ENCODE results near the gene SULT2B1.
"Not testable (repeated sequence)": the region's sequence is repeated elsewhere in the genome, so short reads cannot be mapped to it uniquely, and the experiment has no call there.

Gene SULT2B1

DNA sequence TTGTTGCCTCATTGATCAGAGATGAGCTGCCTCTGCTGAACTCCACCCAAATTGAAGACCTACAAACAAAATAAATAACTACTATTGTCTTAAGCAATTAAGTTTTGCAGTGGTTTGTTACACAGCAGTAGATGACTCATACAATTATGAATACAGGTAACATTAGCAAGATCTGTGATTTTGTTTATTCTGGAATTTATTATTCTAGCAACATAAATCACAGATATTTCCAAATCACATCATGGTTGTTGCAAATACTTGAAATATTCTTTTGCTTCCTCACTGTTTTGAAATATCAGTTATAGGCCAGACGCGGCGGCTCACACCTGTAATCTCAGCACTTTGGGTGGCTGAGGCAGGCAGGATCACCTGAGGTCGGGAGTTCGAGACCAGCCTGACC lies 27.2 kb upstream of the SULT2B1 start:
- DNase-seq, result no peak

DNA sequence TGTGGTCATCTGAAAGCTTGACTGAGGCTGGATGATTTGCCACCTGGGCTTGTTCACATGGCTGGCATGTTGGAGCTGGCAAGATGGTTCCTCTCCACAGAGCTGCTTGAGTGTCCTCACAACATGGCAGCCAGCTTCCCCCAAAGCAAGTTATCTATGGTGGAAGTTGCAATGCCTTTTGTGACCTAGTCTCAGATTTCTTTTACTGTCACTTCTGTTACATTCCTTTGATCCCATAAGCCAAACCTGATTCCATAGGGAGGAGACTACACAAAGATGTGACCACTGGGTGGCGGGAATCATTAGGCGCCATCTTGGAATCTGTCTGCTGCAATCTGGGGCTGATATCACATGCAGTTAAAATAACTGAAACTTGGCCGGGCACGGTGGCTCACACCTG lies 22.8 kb upstream of the SULT2B1 start:
- DNase-seq, result no peak

DNA sequence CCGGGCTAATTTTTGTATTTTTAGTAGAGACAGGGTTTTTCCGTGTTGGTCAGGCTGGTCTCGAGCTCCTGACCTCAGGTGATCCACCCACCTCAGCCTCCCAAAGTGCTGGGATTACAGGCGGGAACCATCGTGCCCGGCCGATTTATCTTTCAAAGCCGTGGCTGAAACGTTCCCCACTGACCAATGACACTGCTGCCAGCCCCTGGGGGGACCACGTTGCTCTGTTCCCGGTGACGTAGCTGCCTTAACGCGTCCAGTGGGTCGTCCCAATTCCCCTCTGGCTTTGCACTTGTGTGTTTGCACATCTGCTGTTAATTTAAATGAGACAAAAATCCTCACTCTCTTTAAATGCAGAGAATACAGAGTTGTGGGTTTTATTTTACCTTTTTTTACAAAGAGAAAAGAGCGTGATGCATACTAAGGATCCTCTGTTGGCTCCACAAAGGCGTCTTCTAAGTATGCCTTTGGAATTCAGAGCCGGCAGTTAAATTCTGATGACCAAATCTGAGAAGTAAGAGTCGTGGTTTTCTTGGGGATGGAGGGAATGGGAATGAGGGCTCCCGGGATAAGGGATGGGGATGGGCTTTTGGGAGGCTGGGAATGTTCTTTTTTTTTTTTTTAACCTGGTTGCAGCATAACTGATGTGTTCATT lies 21.8 kb upstream of the SULT2B1 start:
- no peak for DNase-seq

DNA sequence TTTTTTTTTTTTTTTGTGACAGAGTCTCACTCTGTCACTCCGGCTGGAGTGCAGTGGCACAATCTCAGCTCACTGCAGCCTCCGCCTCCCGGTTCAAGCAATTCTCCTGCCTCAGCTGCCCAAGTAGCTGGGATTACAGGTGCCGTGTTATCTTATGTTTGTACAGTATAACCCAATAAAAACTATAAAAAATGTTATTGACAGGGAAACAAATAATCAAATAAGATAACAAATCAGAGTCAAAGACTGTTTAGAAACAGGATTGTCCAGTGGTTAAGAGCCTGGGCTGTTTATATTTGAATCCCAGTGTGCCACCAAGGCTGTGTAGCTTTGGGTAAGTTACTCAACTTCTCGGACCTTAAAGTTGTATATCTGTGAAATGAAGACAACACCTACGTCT lies 21.2 kb upstream of the SULT2B1 start:
- no peak for DNase-seq

DNA sequence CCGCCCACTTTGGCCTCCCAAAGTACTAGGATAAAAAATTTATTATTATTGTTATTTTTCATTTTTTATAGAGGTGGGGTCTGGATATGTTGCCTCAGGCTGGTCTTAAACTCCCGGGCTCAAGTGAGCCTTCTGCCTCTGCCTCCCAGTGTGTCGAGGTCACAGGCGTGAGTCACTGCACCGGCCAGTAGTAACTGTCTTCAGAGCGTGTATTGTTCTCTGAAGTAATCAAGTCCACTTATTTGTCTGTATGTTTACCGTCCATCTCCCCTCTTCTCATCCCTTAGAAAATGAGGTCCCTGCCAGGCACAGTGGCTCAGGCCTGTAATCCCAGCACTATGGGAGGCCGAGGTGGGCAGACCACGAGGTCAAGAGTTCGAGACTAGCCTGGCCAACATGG lies 18.2 kb upstream of the SULT2B1 start:
- DNase-seq, result no peak

DNA sequence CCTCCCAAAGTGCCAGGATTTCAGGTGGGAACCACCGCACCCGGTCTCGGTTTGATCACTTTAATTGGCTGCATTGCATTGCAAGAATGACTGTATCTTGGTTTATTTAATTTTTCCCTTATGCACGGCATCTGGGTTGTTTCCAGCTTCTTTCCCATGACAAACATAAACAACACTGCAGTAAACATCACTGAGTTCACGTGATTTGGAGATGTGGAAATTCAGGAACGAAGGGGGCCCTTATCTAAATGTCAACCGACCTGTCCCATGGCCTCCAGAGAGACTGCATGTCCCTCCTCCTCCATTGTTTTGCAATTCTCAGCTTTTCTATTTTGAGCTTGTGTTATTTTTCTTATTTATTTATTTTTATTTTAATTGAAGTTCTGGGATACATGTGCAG lies 14.4 kb upstream of the SULT2B1 start:
- no peak for DNase-seq

DNA sequence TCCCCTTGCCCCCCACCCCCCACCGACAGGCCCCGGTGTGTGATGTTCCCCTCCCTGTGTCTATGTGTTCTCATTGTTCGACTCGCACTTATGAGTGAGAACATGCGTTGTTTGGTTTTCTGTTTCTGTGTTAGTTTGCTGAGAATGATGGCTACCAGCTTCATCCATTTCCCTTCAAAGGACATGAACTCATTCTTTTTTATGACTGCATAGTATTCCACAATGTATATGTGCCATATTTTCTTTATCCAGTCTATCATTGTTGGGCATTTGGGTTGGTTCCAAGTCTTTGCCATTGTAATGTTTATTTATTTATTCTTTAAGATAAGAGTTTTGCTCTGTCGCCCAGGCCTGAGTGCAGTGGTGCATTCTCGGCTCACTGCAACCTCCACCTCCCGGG lies 13.9 kb upstream of the SULT2B1 start:
- not testable (repeated sequence) for DNase-seq

DNA sequence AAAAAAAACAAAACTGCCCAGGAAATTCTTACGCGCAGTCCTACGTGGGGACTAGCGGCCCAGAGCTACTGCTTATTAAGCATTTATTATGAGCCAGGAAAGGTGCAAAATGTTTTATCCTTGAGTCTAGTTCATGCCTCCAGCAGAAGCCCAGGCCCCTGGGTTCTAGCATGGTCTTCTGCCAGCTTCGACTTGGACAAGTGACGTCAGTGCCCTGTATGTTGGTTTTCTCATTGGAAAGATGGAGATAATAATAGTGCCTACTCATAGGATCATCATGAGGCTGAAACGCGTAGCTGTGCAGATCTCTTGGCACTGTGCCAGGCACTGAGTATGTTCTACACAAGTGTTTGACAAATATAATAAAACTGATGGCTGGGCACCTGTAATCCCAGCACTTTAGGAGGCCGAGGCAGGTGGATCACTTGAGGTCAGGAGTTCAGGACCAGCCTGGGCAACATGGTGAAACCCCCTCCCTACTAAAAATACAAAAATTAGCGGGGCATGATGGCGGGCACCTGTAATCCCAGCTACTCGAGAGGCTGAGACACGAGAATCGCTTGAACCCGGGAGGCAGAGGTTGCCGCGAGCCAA lies 12.4 kb upstream of the SULT2B1 start:
- DNase-seq, result peak in 7 of 56 donors; percentile 1 to 73 (median 7)

DNA sequence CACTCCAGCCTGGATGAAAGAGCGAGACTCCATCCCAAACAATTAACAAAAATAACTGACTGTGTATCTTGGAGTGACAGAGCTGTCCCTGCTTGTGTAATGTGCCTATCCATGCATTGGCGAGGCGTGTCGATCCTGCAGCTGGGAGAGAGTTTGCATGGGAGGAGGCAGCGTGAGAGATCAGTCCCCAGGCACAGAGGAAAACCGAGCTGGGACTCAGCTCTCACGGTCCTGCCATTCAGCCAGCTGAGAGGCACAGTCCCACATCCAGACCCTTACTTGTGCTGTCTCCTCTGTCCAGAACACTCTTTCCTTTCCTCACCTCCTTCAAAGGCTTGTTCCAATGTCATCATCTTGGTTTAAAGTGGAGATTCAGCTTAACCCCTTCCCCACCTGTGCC lies 11.9 kb upstream of the SULT2B1 start:
- no peak for DNase-seq

DNA sequence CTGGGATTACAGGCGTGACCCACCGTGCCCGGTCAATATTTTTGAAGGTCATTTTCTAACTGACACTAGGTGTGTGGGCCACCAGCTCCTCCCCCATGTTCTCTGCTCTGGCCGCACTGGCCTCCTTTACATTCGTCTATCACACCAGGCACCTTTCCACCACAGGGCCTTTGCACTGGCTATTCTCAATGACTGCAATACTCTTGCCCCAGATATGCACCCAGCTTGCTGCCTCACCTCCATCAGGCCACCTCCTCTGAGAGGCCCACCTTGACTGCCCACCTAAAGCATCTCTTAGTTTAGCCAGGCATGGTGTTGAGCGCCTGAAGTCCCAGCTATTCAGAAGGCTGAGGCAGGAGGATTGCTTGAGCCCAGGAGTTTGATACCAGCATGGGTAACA lies 10.2 kb upstream of the SULT2B1 start:
- no peak for DNase-seq

DNA sequence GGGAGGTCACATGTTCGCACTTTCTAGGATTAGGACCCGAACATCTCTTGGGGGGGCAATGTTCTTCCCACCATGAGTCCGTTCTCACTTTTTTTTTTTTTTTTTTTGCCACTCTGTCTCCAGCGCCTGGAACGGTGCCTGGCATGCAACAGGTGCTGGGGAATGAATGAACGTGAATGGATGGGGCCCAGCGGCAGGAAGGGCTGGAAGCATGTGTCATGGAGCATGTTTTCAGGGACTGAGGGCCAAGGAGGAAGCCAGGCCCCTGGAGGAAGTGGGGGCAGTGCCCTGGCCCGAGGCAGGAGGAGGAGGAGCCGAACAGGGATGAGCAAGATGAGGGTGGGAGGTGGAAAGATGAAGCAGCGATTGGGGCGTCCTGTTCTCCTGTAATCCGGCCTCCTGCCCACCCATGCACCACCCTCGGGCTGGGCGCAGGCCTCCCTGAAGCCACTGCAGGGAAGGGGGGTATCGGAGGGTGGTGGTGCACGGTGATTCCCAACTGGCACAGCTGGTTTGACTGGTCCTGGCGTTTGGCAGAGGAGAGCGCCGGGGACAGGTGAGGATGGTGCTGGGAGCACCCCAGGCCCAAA lies 8.8 kb upstream of the SULT2B1 start:
- no peak for DNase-seq

DNA sequence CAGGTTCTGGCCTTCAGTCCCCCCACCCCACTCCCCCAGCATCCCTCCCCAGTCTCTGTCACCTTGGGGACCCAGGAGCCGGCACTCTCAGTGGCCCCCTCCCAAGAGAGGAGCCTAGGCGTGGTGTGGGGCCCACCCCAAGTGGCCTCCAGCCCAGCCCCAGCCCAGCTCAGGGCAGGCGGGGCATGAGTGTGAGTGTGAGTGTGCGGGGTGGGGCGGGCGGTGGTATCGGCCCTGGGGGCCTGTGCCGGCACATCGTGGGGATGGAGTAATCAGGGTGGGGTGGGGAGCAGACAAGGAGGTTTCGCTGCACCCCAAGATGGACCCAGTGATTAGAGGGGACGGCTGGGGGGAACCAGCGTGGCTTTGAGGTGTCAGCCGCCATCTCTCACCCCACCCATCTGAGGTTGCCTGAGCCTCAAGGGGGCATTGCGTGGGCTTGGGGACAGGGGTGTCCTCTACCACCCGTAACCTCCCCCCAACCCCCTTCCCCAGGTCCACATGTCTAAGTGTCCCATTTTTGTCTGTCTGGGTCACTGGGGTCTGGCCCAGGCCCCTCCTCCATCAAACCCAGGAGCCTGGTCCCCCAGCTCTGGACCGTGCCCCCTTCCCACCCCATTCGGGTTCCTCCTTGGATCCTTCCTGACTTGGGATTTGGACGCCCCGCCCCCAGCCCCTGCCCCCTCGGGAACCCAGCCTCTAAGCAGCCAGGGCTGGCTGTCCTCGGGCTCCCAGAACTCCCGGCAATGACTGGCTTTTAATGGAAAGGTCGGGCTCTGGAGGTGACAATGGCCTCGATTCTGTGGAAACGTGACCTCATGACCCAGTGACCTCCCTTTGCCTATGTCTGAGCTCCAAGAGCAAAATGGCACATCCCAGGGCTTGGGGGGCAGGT lies 6.9 kb upstream of the SULT2B1 start:
- DNase-seq, result no peak

DNA sequence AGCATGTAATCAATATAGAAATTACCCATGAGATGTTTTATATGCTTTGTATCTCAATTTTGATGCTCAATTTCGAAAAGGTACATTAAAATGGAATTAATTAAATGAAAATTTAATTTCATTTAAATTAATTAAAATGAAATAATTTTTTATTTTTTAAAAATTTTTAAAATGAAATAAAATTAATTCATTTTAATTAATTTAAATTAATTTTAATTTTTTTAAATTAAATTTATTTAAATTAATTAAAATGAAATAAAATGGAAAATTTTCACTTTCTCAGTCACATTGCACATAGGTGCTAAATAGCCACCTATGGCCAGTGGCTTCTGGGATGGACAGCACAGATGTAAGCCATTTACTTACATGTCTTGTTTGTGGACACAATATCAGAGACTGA lies 4.2 kb upstream of the SULT2B1 start:
- DNase-seq, result no peak

DNA sequence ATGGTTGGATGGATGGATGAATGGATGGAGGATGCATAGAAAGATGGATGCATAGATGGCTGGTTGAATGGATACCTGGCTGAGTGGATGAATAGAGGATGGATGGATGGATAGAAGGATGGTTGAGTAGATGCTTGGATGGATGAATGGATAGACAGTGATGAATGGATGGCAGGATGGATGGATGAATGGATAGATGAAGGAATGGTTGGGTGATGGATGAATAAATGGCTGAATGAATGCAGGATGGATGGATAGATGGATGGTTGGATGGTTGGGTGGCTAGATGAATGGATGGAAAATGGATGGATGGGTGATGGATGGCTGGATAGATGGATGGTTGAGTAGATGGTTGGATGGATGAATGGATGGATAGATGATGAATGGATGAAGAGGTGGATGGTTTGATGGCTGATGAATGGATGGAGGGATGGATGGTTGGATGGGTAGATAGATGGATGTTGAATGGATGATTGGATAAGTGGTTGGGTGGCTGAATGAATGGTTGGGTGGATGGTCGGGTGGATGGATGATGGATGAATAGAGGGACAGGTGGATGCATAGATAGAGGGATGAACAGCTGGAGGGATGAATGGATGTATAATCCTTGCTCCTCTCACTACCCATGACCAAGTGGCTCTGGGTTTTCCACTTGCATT lies 3.6 kb upstream of the SULT2B1 start:
- DNase-seq, result no peak

DNA sequence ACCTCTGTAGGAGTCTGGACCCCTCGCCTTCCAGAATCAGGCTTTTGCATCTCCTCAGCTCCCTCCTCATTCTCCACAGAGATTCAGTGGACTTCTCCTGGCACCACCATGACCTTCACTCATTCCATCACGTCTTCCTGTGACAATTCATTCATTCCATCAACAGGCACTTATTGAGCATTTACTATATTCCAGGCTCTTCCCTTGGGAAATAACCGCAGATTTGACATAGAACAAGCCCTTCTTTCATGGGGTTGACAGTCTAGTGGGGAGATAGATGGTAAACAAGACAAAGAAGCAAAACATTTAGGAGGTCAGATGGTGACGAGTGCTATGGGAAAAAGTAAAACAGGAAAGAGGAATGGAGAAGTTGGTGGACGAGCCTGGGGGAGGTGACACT lies 2.6 kb upstream of the SULT2B1 start:
- DNase-seq, result no peak

DNA sequence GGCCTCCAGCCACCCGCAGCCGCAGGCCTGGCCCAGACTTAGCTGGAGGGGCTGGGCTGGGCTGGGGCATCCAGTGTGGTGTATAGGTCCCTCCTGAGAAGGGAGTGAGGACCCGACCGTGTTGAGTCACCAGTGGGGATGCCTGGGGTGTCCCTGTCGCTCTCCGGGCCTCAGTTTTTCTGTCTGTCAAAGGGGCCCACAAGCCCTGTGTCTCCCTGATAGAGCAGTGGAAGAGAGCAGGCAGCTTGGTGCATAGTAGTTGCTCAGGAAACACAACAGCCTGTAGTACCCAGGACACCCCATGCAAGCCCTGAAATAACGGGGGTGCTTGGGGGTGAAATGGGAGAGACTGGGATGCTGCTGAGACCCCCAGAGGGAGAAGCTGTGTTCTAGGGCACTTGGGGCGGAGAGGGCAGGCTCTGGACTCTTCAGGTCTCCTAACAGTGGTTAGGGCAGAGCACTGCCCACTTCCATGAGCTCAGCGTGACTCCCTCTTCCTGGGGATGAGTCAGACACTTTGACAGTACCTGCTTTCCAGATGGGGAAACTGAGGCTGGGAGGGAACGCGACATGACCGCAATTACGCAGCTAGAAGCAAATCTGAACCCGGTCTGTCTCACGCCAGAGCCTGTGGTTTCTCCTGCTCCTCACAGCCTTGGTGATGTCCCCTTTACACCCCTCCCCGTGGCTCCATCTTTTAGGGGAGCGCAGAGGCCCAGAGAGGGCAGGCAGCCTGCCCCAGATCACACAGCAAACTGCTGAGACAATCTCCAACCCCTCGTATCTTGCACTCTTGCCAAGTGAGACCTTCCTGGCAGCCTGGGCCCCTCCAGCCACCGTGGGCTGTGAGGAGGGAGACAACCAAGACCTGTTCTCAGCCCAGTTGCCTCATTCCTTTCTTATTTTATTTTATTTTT lies 692 bp downstream of the SULT2B1 start:
- DNase-seq, result no peak

DNA sequence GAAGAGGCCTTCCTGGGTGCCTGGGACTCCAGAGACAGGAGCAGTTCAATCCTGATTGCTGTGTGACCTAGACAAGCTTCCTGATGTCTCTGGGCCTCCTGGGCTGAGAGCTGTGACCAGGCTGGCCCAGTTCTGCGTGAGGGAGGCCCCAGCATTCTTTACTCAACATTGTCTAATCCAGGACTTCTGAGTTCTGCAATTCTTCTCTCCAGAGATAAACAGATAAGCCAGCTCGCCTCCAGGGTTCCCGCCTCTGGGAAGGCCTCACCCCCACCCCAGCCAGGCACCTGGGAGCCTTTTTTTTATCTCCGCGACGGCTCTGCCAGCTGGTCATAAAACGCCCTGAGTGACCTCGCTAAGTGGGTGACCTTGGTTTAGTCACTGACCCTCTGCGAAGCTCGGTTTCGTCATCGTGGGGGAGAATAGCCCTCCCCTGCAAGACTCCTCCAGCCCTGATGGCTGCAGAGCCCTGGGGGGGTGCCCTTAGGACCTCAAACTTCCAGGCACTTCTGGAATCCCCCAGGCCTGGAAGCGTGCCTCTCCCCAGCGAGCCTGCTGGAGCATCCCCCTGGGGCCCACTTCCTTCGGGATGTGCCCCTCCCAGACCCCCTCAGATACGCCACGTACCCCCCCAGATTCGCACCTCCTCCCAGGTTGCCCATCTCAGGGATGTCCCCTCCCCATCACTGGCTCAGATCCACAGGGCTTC lies 1.9 kb downstream of the SULT2B1 start:
- DNase-seq, result no peak

DNA sequence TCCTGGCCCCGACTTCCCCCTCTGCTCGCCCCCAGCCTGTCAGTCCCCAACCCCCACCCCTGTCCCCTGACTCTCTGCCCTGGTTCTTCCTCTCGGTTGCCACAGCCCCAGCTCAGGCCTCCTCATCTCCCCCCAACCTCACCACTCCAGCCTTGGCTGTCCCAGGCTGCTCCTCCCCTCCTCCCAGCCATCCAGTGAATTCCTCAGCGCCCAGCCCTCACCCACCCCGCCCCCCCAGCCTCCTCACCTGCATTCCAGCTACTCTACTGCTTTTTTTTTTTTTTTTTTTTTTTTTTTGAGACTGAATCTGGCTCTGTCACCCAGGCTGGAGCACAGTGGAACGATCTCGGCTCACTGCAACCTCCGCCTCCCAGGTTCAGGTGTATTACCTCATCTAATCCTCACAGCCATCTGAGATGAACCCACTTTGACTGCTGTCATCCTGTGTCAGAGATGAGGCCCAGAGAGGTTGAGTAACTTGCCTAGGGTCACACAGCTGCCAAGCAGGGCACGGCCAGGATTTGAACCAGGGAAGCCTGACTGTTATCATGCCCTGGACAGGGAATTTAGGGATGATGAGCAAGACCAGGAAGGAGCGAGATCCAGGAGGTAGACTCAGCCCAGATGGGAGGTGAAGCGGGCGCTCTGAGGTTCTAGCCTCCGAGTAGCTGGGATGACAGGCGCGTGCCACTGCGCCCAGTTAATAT lies 2.6 kb downstream of the SULT2B1 start:
- no peak for DNase-seq

DNA sequence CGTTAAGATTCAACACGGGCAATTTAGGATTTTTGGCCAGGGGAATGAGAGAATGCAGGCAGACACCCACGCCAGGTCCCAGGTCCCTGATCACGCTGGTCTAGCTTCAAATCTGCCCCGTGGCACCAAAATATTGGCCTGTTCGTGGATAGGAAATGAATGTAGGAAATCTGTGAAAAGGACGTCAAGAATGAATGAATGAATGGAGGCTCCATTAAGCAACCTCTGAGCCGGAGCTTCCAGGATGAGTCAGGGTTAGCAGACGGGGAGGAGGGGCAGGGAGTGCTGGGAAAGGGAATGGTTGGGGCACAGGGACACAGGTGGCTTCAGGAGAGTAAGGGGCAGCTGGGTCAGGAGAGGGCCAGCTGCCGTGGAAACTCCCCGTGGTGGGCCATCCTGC lies 4.2 kb downstream of the SULT2B1 start:
- DNase-seq, result no peak

Measured in nucleus accumbens (tissue), 56 donors.